GM12892 (cell line): ENCODE data around the gene KCNT1.

Source experiments
- POLR2A ChIP-seq: IDR thresholded peaks from 2 replicates; pipeline ENCODE4 v1.6.1; 2011; ENCODE audit warnings: low read depth, low read length, control low read depth
- POLR2AphosphoS5 ChIP-seq: IDR thresholded peaks from 2 replicates; pipeline ENCODE4 v1.6.1; 2011; ENCODE audit warnings: low read depth, low read length, control low read depth

DNA sequence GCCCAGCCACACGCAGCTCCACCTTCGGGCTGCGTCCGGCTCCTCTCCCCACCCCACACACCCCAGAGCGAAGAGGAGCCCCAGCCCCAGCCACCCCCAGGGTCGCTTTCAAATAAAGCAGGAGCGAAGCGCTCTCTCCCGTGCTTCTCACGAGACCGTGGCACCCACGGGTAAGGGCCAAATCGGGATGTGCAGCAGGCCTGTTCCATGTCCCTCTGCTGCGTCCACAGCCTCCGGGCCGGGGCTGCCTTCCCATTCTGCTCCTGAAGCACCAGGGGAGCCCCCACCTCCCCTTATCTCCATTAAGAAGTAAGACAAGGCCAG lies 59.8 kb downstream of the KCNT1 start:
- TF ChIP-seq POLR2A (no peak), POLR2AphosphoS5 (no peak)
